ENCODE measurements around the gene DGKZ. TPM values are rescaled to one million over a fixed set of nuclear protein-coding genes. Genes with fewer than 3 reads are reported as not detected.

DGKZ gene
- total RNA-seq, 1 experiment from 2014 or later, result 68.9 TPM

DNA sequence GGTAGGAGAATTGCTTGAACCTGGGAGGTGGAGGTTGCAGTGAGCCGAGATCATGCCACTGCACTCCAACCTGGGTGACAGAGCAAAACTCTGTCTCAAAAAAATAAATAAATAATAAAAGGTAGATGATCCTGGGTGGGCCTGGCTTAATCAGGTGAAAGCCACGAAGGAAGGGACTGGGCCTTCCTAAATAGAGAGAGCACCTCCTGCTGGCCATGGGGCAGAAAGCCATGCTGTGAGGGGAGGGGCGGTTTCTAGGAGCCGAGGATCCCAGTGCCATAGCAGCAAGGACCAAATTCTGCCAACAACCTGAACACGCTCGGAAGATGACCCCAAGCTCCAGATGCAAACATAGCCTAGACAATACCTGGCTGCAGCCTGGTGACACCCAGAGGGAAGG, 24.5 kb upstream of the DGKZ start:
- no peaks in the 10 kb centered on the region for H3K4me1 ChIP-seq (ENCODE audit: insufficient read depth, low read length)
- no peaks in the 10 kb centered on the region for H3K9me3 ChIP-seq (ENCODE audit: control insufficient read depth, low read depth, low read length)
- TF ChIP-seq, protein P1, sequence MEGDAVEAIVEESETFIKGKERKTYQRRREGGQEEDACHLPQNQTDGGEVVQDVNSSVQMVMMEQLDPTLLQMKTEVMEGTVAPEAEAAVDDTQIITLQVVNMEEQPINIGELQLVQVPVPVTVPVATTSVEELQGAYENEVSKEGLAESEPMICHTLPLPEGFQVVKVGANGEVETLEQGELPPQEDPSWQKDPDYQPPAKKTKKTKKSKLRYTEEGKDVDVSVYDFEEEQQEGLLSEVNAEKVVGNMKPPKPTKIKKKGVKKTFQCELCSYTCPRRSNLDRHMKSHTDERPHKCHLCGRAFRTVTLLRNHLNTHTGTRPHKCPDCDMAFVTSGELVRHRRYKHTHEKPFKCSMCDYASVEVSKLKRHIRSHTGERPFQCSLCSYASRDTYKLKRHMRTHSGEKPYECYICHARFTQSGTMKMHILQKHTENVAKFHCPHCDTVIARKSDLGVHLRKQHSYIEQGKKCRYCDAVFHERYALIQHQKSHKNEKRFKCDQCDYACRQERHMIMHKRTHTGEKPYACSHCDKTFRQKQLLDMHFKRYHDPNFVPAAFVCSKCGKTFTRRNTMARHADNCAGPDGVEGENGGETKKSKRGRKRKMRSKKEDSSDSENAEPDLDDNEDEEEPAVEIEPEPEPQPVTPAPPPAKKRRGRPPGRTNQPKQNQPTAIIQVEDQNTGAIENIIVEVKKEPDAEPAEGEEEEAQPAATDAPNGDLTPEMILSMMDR (conservative IDR thresholded peaks at IDR 0.05), result peak; percentile 63
- peaks cover 0 to 9% (median 6%) of the 10 kb centered on the region in 3 experiments; a peak in 3 of 7 replicates for H3K36me3 Mint-ChIP-seq (ENCODE audit: insufficient read depth in 1 of 3, low read depth in 3 of 3)
- H3K4ac ChIP-seq (ENCODE audit: low read depth, low read length), result no peak overlapping the region
- no peak overlapping the region for H3K56ac ChIP-seq (ENCODE audit: insufficient read length, low read depth, low read length)
- no peak overlapping the region for H4K91ac ChIP-seq (ENCODE audit: insufficient read length, low read depth, low read length)
- H4K20me1 ChIP-seq (ENCODE audit: control insufficient read depth, insufficient read depth, insufficient read length), result no peaks in the 10 kb centered on the region
- no peak overlapping the region for H3T11ph ChIP-seq (ENCODE audit: low read length)
- WGBS (ENCODE audit: extremely low coverage, insufficient read length, low lambda C conversion rate), result no CpG with 5 or more reads among the region's 6 CpGs
- no peak overlapping the region for H3K4me2 ChIP-seq (ENCODE audit: insufficient read depth, insufficient read length, low read length)
- H3K18ac ChIP-seq (ENCODE audit: insufficient read length, low read depth, low read length), result no peak overlapping the region
- no peaks in the 10 kb centered on the region for H3K9me3 Mint-ChIP-seq
- no peak overlapping the region for H2BK15ac ChIP-seq (ENCODE audit: low read depth, low read length)
- no peaks in the 10 kb centered on the region for H3K79me1 ChIP-seq (ENCODE audit: insufficient read depth, low read depth, low read length, poor library complexity, severe bottlenecking)
- no peak overlapping the region for H4K5ac ChIP-seq (ENCODE audit: insufficient read length, low read depth, low read length)
- H2BK5ac ChIP-seq (ENCODE audit: insufficient read length, low read length), result no peak overlapping the region
- no peak overlapping the region for H2AFZ ChIP-seq (ENCODE audit: low read length)
- no peak overlapping the region for H3K9ac ChIP-seq (ENCODE audit: extremely low read depth, insufficient read length, low read length)
- no peak overlapping the region for H2BK120ac ChIP-seq (ENCODE audit: low read depth, low read length, poor library complexity, severe bottlenecking)
- no peak overlapping the region for H2AK5ac ChIP-seq (ENCODE audit: insufficient read length, low read length)
- no peak overlapping the region for H2BK20ac ChIP-seq (ENCODE audit: low read depth, low read length, poor library complexity, severe bottlenecking)
- no peak overlapping the region; a peak in 1 of 5 replicates for H3K4me3 Mint-ChIP-seq
- no peak overlapping the region for H3K27ac ChIP-seq (ENCODE audit: insufficient read length, low read depth, low read length)
- no peak overlapping the region for H4K8ac ChIP-seq (replicated peaks; ENCODE audit: insufficient read length, low read depth, low read length)
- H2BK12ac ChIP-seq (ENCODE audit: insufficient read length, low read depth, low read length), result no peak overlapping the region
- H3K79me2 ChIP-seq (ENCODE audit: insufficient read depth, low read length), result no peaks in the 10 kb centered on the region
- peaks cover 6% of the 10 kb centered on the region for H3K27me3 Mint-ChIP-seq (ENCODE audit: low read depth)
- H3K4me1 Mint-ChIP-seq, result peaks cover 11 to 14% of the 10 kb centered on the region in 2 experiments; a peak in 3 of 4 replicates
- H3K14ac ChIP-seq (ENCODE audit: insufficient read depth, low read length), result no peak overlapping the region
- no peaks in the 10 kb centered on the region for H3K23me2 ChIP-seq (ENCODE audit: insufficient read length, low read depth, low read length, poor library complexity, severe bottlenecking)
- no peak overlapping the region for H3K27ac Mint-ChIP-seq
- H3K27me3 ChIP-seq (ENCODE audit: insufficient read depth, low read length), result no peaks in the 10 kb centered on the region
- DNase-seq, result peak; percentile 66
- no peak overlapping the region for H3K23ac ChIP-seq (ENCODE audit: insufficient read length, low read depth, low read length)
